MV-4-11 (cell line): Measurements from ENCODE around the gene IDNK.
"Not testable (repeated sequence)": the region's sequence is repeated elsewhere in the genome, so short reads cannot be mapped to it uniquely, and the experiment has no call there.

Experiments
- DNase-seq: peaks from one replicate; lab custom pipeline; 2025; lab: John Stamatoyannopoulos, UW

Gene IDNK

GRCh38 chr9:83622939-83623678 lies at the start of gene IDNK:
Gene IDNK (plus strand): TSS chr9:83623143. CDS start chr9:83623172, 29 bp downstream.
- no peak for DNase-seq

- no peak for DNase-seq
Measured at GRCh38 chr9:83574482-83574881, 48.5 kb upstream of the IDNK start.

DNA sequence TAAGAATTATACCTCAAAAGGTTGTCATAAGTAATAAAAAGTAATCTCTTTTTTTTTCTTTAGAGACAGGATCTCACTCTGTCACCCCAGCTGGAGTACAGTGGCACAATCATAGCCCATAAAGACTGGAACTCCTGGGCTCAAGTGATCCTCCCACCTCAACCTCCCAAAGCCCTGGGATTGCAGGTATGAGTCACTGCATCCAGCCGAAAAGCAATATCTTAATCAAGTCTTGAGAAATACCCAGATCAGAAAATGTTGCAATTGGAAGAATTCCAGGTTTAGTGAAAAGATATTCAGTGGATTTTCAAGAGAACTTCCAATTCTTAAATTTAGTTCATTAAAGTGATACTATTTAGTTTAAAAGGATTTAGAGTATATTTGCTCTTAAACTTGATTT lies 40.9 kb upstream of the IDNK start:
- no peak for DNase-seq

GRCh38 chr9:83583151-83584014 lies 39.6 kb upstream of the IDNK start:
- peak; percentile 52 for DNase-seq

GRCh38 chr9:83584995-83585394 lies 37.9 kb upstream of the IDNK start:
- no peak for DNase-seq

DNA sequence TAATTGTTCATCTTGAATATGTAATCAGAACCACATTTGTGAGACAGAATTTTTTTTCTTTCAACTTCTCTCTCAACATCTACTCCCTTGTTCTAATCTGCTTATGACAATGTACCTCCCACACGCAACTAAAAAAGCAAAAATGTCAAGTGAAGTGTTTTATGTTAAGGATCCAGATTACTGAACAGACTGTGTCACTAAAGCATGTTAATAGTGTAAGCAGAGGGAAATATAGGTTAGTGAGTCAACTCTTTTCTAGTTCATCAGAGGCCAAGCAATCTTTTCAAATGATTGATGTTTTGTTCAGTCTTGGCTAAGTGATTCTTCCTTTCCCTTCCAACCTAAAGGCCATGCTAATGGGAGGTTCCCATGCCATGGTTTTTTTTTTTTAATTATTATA lies 34.7 kb upstream of the IDNK start:
- DNase-seq = no peak

- no peak for DNase-seq
Measured at GRCh38 chr9:83596899-83597504, 25.9 kb upstream of the IDNK start.

DNA sequence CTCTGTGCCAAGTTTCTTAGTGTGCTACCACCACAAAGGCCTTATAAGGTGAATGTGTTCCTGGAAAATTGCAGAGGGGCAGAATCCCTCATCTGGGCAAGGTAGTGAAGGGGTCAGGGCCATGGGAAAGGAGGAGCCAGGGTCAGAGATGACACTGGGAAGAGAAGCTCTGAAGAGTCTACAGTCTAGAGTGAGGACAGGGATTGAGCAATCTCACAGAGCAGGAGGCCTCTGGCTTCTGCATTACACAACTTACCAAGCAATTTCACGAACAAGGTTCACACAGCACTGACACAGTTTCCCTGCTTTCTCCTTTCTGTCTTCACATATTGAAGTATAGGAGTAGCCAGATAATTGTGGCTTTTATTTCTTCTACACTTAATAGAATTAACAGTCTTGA lies 24.5 kb upstream of the IDNK start:
- peak; percentile 74 for DNase-seq

DNA sequence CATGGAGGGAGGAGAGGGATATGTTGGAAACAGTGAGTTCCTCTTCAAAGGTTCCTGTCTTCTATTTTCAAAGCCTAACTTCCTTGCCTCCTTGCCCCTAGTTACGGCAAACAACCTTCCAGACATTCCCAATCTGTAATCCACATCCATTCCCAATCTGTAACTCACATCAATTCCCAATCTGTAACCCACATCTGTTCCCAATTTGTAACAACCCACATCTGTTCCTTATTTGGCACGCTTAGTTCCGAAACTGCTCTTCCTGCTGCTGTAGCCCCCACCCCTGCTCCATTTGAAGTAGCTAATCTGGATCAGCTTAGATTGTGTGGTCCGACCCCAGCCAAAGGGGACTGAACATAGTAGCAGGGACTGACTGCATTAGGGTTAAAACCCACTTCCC lies 23.9 kb upstream of the IDNK start:
- no peak for DNase-seq

- no peak for DNase-seq
Measured at GRCh38 chr9:83601463-83601862, 21.5 kb upstream of the IDNK start.

- DNase-seq = not testable (repeated sequence)
Measured at GRCh38 chr9:83607620-83608019, 15.3 kb upstream of the IDNK start.

DNA sequence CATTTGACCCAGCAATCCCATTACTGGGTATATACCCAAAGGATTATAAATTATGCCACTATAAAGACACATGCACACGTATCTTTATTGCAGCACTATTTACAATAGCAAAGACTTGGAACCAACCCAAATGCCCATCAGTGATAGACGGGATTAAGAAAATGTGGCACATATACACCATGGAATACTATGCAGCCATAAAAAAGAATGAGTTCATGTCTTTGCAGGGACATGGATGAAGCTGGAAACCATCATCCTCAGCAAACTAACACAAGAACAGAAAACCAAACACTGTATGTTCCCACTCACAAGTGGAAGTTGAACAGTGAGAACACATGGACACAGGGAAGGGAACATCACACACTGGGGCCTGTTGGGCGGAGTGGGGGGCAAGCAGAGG lies 9.6 kb upstream of the IDNK start:
- DNase-seq = not testable (repeated sequence)

DNA sequence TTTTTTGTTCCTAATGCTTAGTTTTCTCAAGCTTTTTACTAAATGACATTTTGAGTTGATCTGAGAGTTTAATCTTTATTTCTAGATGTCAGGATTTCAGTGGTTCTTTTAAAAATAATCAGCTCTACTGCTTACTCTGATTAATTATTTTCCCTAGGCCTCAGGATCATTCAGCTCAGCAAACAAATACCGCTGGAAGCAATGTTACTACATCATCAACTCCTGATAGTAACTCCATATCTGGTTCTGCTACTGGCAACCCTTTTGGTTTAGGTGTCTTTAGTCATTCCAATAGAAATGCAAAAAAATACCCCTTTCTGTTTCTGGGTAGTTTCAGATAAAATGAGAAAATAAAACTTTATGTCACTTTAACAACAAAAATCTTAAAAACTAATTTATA lies 5.6 kb upstream of the IDNK start:
- no peak for DNase-seq

DNA sequence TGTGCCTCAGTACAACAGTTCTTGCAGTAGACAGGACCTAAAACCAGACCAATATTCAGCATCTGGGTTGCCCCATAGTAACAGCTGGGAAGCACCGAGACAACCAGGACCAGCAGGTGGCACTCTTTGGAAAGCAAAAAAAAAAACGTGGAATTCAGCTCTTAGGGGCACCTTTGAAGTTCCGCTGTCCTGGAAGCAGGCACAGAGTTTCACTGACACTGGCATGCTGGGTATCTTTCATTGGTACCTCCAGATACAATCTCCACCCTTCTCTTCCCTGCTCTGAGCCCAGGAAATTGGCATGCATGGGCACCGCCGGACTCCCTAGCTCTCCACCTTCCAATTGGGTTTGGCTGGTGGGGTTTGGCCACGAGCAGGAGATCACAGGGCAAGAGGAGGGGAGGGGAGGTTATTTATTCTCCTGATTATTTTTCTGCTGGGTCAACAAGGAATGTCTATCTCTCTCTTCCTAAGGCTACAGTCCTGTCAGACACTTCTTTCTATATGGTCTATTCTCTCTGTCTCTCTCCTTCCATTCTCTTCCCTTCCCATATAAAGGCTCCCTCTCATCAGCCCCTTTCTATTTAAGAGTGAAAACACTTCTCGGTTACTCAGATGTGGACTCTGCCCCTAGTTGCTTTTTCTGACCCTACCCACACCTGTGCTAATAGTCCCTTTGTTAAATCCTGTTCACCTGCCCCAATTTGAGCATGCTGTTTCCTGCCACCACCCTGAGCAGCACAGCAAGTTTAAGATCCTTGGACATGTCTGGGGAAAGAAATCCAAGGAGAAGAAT lies 1.9 kb upstream of the IDNK start:
- DNase-seq = peak; percentile 54

DNA sequence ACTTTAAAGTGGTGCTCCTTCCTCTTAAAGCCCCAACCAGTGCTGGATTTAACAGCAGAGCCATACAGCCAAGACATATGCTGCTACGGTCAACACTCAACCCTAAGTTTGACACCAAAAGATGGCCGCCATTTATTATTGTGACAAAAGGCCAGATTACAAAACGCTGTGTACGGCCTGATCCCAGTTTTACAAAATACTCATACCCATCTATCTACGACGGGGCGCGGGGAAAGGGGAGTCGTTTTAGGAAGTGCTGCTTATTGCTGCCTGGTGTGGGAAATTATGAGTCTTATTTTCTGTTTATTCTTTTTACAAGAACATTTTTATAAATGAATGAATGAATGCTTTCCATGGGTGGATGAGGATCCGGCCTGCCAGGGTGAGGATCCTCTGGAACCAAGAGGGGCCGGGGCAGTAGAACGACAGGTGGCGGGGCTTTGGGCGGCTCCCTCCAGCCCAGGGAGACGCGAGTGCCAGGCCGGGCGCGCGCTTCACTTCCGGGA lies 457 bp upstream of the IDNK start:
- no peak for DNase-seq

GRCh38 chr9:83623679-83624076 lies 735 bp downstream of the IDNK start:
- no peak for DNase-seq

GRCh38 chr9:83625178-83625577 lies 2.2 kb downstream of the IDNK start:
- peak; percentile 54 for DNase-seq

DNA sequence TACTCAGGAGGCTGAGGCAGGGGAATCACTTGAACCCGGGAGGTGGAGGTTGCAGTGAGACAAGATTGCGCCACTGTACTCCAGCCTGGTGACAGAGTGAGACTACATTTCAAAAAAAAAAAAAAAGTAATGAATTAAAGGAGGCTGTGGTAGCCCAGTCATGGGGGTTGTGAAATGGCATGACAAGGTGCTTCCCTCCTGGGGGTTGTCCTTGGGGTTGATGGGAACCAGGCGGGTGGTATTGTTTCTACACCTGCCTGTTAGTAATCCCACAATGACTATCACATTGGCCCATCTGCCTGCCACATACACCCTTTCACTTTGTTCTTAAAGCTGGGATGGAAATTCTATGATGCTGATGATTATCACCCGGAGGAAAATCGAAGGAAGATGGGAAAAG lies 5.6 kb downstream of the IDNK start:
- DNase-seq = no peak

GRCh38 chr9:83629433-83630104 lies 6.6 kb downstream of the IDNK start:
- peak; percentile 48 for DNase-seq

DNA sequence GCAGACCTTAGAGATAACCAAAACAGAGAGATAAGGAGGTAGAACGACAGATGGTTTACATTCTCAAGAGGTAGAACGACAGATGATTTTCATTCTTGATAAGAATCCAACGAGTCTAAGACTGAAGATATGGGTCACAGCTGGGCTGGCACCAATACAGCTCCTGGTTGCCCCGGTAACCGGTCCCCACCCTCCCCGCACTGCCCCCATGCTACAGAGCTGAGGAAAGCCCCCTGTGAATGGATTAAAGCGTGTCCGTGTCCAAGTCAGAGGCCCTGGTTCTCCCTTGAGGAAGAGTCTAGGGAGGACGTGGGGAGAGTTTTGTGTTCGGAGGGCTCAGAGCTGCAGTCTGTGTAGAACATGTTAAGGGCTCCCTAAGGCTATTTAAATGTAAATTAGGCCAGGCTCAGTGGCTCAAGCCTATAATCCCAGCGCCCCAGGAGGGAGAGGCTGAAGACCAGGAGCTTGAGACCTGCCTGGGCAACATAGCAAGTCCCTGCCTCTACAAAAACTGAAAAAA lies 8.1 kb downstream of the IDNK start:
- DNase-seq = no peak

- DNase-seq = no peak
Measured at GRCh38 chr9:83633255-83633654, 10.3 kb downstream of the IDNK start.
